HG03108 (cell line): ENCODE data around the gene TTLL11.

Experiments
- ATAC-seq: cut with Tn5 transposase; IDR thresholded peaks from one replicate; pipeline ENCODE4 v1.9.1; 2021; ENCODE audit warnings: moderate library complexity; ENCODE audit not compliant: unreplicated experiment

Gene TTLL11

DNA sequence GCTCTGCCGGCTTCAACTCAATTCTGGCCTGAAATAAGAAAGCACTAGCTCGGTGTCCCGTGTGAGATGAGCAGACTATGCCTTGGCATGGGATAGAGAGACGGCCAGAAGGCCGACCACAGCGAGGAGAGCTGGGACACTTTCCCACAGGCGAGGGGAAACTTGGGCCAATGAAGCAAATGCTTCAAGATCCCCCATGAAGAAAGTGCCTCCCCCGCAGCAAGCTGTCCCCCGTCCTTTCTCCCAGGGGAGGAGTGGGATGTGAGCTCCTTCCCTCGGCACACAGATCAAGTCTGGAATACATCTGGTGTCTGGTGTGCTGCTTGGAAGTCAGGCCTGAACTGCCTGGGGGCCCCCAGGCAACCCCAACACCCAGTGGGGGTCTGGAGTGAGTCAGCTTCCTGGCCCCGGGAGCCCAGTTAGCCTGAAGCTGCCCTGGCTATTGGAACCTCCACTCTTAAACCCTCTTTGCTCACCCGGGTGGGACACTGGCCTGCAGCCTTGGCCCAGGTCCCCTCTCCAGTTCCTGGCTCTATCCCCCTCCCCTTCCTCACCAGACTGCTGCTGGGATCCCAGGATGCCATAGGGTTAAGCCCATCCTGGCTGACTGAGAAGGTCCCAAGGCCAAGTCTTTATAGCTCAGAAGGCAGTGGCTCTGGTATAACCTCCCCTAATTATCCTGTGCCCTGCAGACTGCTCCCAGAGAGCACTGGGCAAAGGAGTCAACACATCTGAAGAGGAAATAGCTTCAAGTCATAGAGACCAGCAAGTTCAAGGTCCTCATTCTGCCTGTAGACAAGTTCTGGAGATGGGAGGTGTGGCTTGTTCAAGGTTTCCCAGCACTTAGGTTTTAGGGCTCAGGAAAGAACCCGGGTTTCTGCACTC is 205.3 kb downstream of the TTLL11 start:
- ATAC-seq, result no peak

DNA sequence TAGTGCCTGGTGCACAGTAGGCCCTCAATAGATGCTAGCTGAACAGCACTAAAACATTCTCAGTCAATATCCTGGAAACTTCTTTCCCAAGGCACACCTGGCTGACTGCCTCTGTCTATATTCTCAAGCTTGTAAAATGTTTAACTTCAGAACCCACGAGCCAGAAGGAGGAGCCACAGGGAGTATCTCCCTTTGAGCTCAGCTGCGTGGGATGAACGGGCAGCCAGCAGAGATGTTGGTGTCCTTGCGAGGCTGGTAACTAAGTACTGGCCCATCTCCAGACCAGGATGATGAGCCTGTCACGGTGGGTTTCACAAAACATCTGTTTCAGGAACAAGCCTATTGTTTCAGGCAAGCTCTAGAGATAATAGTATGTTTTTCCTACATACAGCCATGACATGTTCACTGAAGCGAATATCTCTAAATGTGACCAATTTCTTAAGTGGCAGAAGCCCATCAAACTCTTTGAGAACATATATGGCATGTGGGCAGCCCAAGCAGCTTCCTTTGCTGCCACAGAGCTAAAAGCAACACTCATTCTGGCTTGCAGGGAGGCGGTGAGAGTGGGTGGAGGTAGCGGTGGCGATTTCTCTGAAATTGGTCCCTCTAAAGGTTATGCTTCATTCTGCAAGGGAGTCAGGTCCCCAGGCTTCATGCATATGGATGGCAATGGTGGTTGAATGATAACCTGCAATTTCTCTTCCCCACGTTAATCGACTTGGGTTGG is 206.2 kb downstream of the TTLL11 start:
- ATAC-seq, result no peak

DNA sequence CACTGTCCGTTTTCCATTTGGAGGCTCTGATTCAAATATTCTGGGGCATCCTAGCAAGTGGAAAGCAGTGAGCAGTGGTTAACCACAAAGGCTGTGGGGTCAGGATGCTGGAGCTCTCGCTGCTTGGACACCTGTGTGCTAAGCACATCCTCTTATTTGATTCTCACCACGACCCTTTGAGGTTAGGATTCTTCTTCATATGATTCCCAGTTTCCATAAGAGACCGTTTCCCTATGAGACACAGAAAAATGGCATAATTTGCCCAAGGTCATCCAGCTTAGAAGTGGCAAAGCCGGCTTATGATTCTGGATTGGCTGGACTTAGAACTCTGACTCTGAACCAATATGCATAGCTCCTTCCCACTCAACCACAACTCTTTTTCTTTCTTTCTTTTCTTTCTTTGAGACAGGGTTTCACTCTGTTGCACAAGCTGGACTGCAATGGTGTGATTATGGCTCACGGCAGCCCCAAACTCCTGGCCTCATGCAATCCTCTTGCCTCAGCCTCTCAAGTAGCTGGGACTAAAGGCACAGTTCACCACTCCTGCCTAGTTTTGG is 207.7 kb downstream of the TTLL11 start:
- no peak for ATAC-seq

GRCh38 chr9:121884057-121884541 is 209.0 kb downstream of the TTLL11 start:
- ATAC-seq, result no peak

GRCh38 chr9:121883281-121884056 is 209.6 kb downstream of the TTLL11 start:
- no peak for ATAC-seq

GRCh38 chr9:121881920-121882500 is 211.1 kb downstream of the TTLL11 start:
- no peak for ATAC-seq

- no peak for ATAC-seq
Measured at GRCh38 chr9:121880343-121880898, 212.7 kb downstream of the TTLL11 start.

GRCh38 chr9:121878271-121878822 is 214.8 kb downstream of the TTLL11 start:
- no peak for ATAC-seq

- no peak for ATAC-seq
Measured at GRCh38 chr9:121876658-121877271, 216.3 kb downstream of the TTLL11 start.

DNA sequence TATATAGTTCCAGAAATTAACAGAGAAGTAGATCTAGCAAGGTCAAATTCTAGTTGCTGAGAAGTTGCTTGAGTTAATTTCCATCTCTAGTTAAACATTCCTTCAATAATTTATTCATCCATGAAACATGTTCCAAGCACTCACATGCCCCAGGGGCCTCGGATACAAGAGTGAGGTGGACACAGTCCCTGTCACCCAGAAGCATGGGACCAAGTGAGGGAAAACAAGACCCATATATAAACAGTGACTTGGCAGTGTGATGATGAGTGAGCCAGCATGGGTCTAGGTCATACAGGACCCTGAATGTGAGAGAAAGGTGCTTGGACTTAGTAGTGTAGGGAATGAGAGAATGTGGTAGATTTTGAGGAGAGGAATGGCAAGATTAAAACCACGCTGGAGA is 216.9 kb downstream of the TTLL11 start:
- ATAC-seq, result no peak

GRCh38 chr9:121874524-121874923 is 218.6 kb downstream of the TTLL11 start:
- no peak for ATAC-seq

- ATAC-seq, result no peak
Measured at GRCh38 chr9:121871431-121872025, 221.6 kb downstream of the TTLL11 start.

DNA sequence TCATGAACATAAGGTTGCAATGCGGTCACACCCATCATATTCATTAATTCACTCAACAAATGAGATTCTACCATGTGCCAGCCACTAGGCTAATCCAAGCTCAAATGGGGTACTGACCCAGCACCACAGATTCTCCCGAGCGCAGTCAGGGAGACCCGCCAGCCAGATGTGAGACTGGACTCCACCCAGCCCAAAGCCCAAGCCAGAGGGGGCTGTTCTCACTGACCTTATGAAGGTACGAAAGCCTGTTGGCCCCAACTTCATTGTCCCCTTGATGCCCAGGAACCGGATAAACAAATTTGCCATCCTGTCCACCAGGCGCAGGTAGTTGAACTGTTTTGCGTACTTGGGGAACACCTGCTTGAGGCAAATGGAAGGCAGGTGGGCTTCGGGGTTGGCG is 222.8 kb downstream of the TTLL11 start:
- no peak for ATAC-seq

GRCh38 chr9:121868626-121869025 is 224.5 kb downstream of the TTLL11 start:
- ATAC-seq, result no peak

DNA sequence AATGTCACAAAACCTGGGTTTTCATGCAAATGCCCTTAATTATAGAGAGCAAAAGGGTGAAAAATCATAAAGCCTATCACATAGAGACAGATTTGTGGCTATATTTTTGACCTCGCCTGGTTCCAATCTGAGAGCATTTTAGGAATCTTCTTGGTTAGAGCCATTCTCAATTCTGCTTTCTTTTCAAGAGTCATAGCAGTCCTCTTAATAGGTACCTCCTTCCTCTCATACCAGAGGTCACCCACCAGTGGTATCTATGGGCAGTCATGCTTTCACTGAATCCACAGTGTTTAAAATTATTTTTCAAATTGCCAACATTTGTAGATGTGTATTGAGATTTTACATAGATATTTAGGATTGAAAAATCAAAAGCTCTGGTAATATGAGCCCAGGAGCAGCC is 226.2 kb downstream of the TTLL11 start:
- no peak for ATAC-seq

GRCh38 chr9:121865884-121866283 is 227.2 kb downstream of the TTLL11 start:
- ATAC-seq, result no peak

- ATAC-seq, result no peak
Measured at GRCh38 chr9:121865060-121865459, 228.0 kb downstream of the TTLL11 start.

DNA sequence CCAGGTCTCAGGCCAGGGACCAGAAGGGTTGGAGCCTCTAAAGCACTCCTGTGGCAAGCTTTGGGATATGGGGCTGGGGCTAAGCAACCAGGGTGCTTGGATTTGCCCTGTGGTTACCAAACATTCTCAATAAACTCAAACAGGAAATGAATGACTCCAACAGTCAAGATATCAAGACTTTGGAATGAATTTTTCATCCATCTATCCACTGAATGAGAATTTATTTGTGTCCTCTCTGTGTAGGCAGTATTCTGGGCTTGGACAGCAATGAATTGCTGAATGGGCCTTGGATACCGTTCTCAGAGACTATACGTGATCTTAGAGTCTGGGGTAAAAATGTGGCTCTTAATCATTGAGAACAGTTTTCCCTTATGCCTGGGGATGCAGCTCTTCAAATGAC is 229.2 kb downstream of the TTLL11 start:
- ATAC-seq, result no peak
